ENCODE measurements around the gene SLC6A13. TPM values are rescaled to one million over a fixed set of nuclear protein-coding genes. Genes with fewer than 3 reads are reported as not detected.

SLC6A13 gene
- total and polyA plus RNA-seq, 4 donors = 0.23 to 12.0 (median 7.5) TPM

- peak overlapping the region; percentile 85 to 87 for H3K27ac ChIP-seq (ENCODE audit: low read depth in 1 of 2, low read length in 2 of 2)
- no peaks in the 10 kb centered on the region for H3K27me3 ChIP-seq (ENCODE audit: control insufficient read depth in 4 of 4, insufficient read depth in 4 of 4, low read length in 3 of 4)
- peaks cover 0 to 10% (median 8%) of the 10 kb centered on the region in 4 donors for H3K36me3 ChIP-seq (ENCODE audit: control insufficient read depth in 4 of 4, insufficient read depth in 3 of 4, low read depth in 1 of 4, low read length in 3 of 4)
- peak overlapping the region; percentile 4 to 56 for H3K9ac ChIP-seq (ENCODE audit: low read depth in 1 of 2, low read length in 2 of 2)
- H3K4me3 ChIP-seq (ENCODE audit: low read depth in 1 of 3, low read length in 3 of 3) = no peak overlapping the region
- H3K4me1 ChIP-seq (ENCODE audit: control insufficient read depth in 4 of 4, insufficient read depth in 4 of 4, low read length in 3 of 4) = peaks cover 14 to 70% (median 55%) of the 10 kb centered on the region in 4 donors
- TF ChIP-seq GABPA (IDR thresholded peaks at IDR 0.05 in 1 of 2, conservative IDR thresholded peaks at IDR 0.05 in 1 of 2) (no peak), RXRA (IDR thresholded peaks at IDR 0.05) (no peak), SP1 (IDR thresholded peaks at IDR 0.05) (no peak), FOXA2 (IDR thresholded peaks at IDR 0.05) (no peak), CTCF (IDR thresholded peaks at IDR 0.05; ENCODE audit: low read depth, low read length, missing input control) (no peak), ATF3 (IDR thresholded peaks at IDR 0.05) (no peak), MAX (IDR thresholded peaks at IDR 0.05) (no peak), HNF4G (IDR thresholded peaks at IDR 0.05) (no peak), JUND (IDR thresholded peaks at IDR 0.05) (no peak), NR2F2 (IDR thresholded peaks at IDR 0.05) (no peak)
- H3K9me3 ChIP-seq (ENCODE audit: control insufficient read depth in 4 of 4, low read length in 3 of 4) = no peaks in the 10 kb centered on the region
- no peak for DNase-seq (ENCODE audit: low spot score)
- 63% methylated on average over 3 of the region's 3 CpGs for WGBS
Measured at GRCh38 chr12:211142-211465, 51.5 kb downstream of the SLC6A13 start.

GRCh38 chr12:210277-211141, 52.1 kb downstream of the SLC6A13 start:
- DNase-seq (ENCODE audit: low spot score) = peak; percentile 76
- no peaks in the 10 kb centered on the region for H3K27me3 ChIP-seq (ENCODE audit: control insufficient read depth in 4 of 4, insufficient read depth in 4 of 4, low read length in 3 of 4)
- 27% methylated on average over 16 of the region's 16 CpGs for WGBS

More at GRCh38 chr12:210277-211141, 52.1 kb downstream of the SLC6A13 start:
- peak; percentile 92 for TF ChIP-seq HNF4G (IDR thresholded peaks at IDR 0.05)
- TF ChIP-seq FOXA2 (IDR thresholded peaks at IDR 0.05) = peak; percentile 98
- peak in 1 of 2 donors; percentile 64 for TF ChIP-seq GABPA (IDR thresholded peaks at IDR 0.05 in 1 of 2, conservative IDR thresholded peaks at IDR 0.05 in 1 of 2)
- TF ChIP-seq ATF3 (IDR thresholded peaks at IDR 0.05) = peak; percentile 83
- TF ChIP-seq NR2F2 (IDR thresholded peaks at IDR 0.05) = peak; percentile 100
- peak; percentile 76 for TF ChIP-seq YY1 (IDR thresholded peaks at IDR 0.05)
- peak; percentile 100 for TF ChIP-seq RXRA (IDR thresholded peaks at IDR 0.05)
- TF ChIP-seq EGR1 (IDR thresholded peaks at IDR 0.05; ENCODE audit: low read depth in 2 of 2) = peak in 1 of 2 donors; percentile 51
- TF ChIP-seq RAD21 (IDR thresholded peaks at IDR 0.05) = peak; percentile 45 to 63
- no peak for TF ChIP-seq TAF1 (conservative IDR thresholded peaks at IDR 0.05)
- TF ChIP-seq ZBTB33 (IDR thresholded peaks at IDR 0.05) = peak; percentile 92
- peak; percentile 83 for TF ChIP-seq MAX (IDR thresholded peaks at IDR 0.05)
- peak; percentile 97 to 98 for TF ChIP-seq HNF4A (conservative IDR thresholded peaks at IDR 0.05)
- peak; percentile 95 for TF ChIP-seq SP1 (IDR thresholded peaks at IDR 0.05)
- peak; percentile 65 for TF ChIP-seq REST (IDR thresholded peaks at IDR 0.05)
- peak; percentile 86 to 94 for TF ChIP-seq JUND (IDR thresholded peaks at IDR 0.05)
- peak; percentile 96 for TF ChIP-seq FOXA1 (IDR thresholded peaks at IDR 0.05)
- no peak for TF ChIP-seq CTCF (IDR thresholded peaks at IDR 0.05; ENCODE audit: low read depth, low read length, missing input control)
- peak overlapping the region in 1 of 3 donors; percentile 4 for H3K4me3 ChIP-seq (ENCODE audit: low read depth in 1 of 3, low read length in 3 of 3)
- H3K27ac ChIP-seq (ENCODE audit: low read depth in 1 of 2, low read length in 2 of 2) = peak overlapping the region; percentile 85 to 87
- H3K9me3 ChIP-seq (ENCODE audit: control insufficient read depth in 4 of 4, low read length in 3 of 4) = no peaks in the 10 kb centered on the region
- peaks cover 0 to 10% (median 8%) of the 10 kb centered on the region in 4 donors for H3K36me3 ChIP-seq (ENCODE audit: control insufficient read depth in 4 of 4, insufficient read depth in 3 of 4, low read depth in 1 of 4, low read length in 3 of 4)
- peak overlapping the region in 1 of 2 donors; percentile 56 for H3K9ac ChIP-seq (ENCODE audit: low read depth in 1 of 2, low read length in 2 of 2)
- H3K4me1 ChIP-seq (ENCODE audit: control insufficient read depth in 4 of 4, insufficient read depth in 4 of 4, low read length in 3 of 4) = peaks cover 14 to 70% (median 55%) of the 10 kb centered on the region in 4 donors

Data from liver (tissue), 9 donors.